ENCODE data around the gene MYRIP. TPM values are rescaled to one million over a fixed set of nuclear protein-coding genes. Genes with fewer than 3 reads are reported as not detected.

MYRIP gene
- total and polyA plus RNA-seq, 3 donors from 2014 or later: 2.4 to 5.8 (median 4.8) TPM

DNA sequence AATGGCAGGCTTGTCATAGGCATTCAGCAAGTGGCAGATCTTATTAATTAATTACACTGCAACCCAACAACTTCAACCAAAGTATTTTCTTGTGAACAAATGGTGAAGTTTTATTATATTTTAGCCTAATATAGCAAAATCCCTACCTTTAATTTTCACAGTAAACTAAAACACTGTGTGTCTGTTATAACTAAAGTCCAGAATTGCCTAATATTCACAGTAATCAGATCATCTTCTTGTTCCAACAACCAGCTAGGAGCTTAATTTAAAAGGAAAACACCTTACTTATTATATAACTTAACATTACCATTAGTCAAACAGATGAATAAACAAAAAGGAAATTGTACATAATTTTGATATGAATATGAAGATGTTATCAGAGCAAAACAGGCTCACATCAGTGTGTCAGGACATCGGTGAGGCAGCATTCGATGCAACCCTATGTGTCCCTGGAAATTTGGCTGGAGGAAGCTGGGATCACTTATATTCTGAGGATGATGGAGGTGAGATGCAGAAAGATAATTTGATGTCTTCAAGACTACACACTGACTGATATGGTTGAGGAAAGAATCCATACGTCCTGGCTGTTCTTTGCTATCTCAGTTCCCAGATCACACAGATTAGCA lies 310.8 kb downstream of the MYRIP start:
- WGBS, 2 donors: 77 to 79% methylated on average over 3 of the region's 3 CpGs
- H3K27ac ChIP-seq: no peak overlapping the region
- DNase-seq: no peak
- H3K4me1 ChIP-seq: no peaks in the 10 kb centered on the region
- intact Hi-C loops (cut with DNase I; ENCODE audit: low total_unique reads): no loop called here
- H3K27me3 ChIP-seq: no peaks in the 10 kb centered on the region
- no peak for TF ChIP-seq POLR2A (IDR thresholded peaks at IDR 0.05)
- TF ChIP-seq, protein P1, sequence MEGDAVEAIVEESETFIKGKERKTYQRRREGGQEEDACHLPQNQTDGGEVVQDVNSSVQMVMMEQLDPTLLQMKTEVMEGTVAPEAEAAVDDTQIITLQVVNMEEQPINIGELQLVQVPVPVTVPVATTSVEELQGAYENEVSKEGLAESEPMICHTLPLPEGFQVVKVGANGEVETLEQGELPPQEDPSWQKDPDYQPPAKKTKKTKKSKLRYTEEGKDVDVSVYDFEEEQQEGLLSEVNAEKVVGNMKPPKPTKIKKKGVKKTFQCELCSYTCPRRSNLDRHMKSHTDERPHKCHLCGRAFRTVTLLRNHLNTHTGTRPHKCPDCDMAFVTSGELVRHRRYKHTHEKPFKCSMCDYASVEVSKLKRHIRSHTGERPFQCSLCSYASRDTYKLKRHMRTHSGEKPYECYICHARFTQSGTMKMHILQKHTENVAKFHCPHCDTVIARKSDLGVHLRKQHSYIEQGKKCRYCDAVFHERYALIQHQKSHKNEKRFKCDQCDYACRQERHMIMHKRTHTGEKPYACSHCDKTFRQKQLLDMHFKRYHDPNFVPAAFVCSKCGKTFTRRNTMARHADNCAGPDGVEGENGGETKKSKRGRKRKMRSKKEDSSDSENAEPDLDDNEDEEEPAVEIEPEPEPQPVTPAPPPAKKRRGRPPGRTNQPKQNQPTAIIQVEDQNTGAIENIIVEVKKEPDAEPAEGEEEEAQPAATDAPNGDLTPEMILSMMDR (IDR thresholded peaks at IDR 0.05): no peak
- no peaks in the 10 kb centered on the region for H3K36me3 ChIP-seq (ENCODE audit: low read depth, missing control alignments)
- H3K4me3 ChIP-seq: no peak overlapping the region
- H3K9me3 ChIP-seq: no peaks in the 10 kb centered on the region

DNA sequence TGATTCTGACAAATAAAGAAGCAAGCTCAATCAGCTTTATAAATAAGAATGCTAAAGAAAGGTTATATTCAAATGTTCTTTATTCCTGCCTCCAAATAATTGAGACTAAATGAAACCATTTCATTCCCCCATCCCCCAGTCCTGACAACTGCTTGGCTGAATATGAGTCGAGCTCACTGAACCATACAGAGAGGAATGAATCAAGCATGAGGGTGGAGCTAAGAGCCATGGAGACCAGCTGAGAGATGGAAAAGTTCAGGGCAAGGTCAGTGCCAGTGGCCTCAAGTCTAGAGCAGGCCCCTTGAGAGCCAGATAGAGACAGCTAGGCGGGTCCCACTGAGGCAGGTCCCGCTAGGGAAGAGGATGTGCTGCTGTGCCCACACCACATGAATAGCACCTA lies 311.4 kb downstream of the MYRIP start:
- Histone ChIP-seq H3K4me1 (no peaks in the 10 kb centered on the region), H3K36me3 (ENCODE audit: low read depth, missing control alignments) (no peaks in the 10 kb centered on the region), H3K27ac (no peak overlapping the region), H3K9me3 (no peaks in the 10 kb centered on the region), H3K4me3 (no peak overlapping the region), H3K27me3 (no peaks in the 10 kb centered on the region)
- no peak for DNase-seq
- intact Hi-C loops (cut with DNase I; ENCODE audit: low total_unique reads): no loop called here
- WGBS, 2 donors: 74 to 86% methylated on average over 3 of the region's 3 CpGs
- TF ChIP-seq, protein P1 (IDR thresholded peaks at IDR 0.05): no peak
- no peak for TF ChIP-seq POLR2A (IDR thresholded peaks at IDR 0.05)

DNA sequence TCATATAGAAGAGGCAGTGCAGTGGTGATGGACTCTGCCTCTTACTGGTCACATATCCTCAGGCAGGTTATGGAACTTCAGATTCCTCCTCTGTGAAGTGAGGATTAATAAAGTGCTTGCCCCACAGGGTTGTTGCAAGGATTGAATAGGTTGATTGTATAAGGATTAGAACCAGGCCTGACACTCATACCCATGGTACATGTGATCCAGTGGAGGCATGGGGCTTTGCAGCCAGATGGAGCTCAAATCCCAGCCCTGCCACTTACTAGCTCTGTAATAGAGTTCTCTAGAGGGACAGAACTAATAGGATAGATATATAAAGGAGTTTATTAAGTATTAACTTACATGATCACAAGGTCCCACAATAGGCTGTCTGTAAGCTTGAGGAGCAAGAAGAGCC lies 315.5 kb downstream of the MYRIP start:
- no peaks in the 10 kb centered on the region for H3K27me3 ChIP-seq
- H3K9me3 ChIP-seq: no peaks in the 10 kb centered on the region
- DNase-seq: no peak
- H3K36me3 ChIP-seq (ENCODE audit: low read depth, missing control alignments): no peaks in the 10 kb centered on the region
- intact Hi-C loops (cut with DNase I; ENCODE audit: low total_unique reads): no loop called here
- no peak overlapping the region for H3K27ac ChIP-seq
- no peak overlapping the region for H3K4me3 ChIP-seq
- H3K4me1 ChIP-seq: no peaks in the 10 kb centered on the region
- TF ChIP-seq, protein P1 (IDR thresholded peaks at IDR 0.05): no peak
- no peak for TF ChIP-seq POLR2A (IDR thresholded peaks at IDR 0.05)

DNA sequence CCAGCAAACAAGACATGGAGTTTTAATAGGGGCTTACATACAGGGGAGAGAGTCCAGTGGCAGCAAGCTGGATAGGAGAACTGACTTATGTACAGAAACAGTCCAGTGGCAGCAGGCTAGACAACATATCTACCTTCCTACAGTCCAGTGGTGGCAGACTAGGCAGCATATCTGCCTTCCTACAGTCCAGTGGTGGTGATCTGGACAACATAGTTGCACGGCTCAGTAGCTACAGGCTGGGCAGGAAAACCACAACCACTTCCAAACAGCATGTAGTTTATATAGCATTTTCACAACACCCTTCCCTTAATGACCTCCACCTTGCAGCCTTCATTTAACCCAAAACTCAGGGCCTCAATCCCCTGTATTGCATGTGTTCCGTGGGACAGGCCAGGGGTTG lies 318.8 kb downstream of the MYRIP start:
- DNase-seq: no peak
- intact Hi-C loops (cut with DNase I; ENCODE audit: low total_unique reads): no loop called here
- Histone ChIP-seq H3K27ac (no peak overlapping the region), H3K4me3 (no peak overlapping the region), H3K36me3 (ENCODE audit: low read depth, missing control alignments) (no peaks in the 10 kb centered on the region), H3K27me3 (no peaks in the 10 kb centered on the region), H3K9me3 (no peaks in the 10 kb centered on the region), H3K4me1 (no peaks in the 10 kb centered on the region)
- WGBS, 2 donors: 83 to 95% methylated on average over 2 of the region's 2 CpGs
- TF ChIP-seq, protein P1 (IDR thresholded peaks at IDR 0.05): no peak
- TF ChIP-seq POLR2A (IDR thresholded peaks at IDR 0.05): no peak

DNA sequence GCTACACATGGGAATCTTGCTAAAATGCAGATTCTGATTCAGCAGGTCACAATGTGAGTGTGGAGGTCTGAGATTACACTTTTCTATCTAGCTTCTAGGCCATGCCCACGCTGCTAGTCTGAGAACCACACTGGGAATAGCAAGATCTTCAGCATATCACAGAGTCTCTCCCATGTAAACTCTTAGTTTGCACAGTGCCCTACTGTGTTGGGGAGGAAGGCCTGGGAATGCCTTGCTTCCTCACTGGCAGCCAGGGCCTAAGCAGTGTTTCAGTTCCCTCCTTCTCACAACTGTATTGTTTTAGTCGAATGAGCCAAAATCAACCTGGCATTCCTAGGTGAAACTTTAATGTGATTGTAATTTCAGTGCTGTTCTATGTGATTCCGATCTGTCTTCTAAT lies 320.1 kb downstream of the MYRIP start:
- Histone ChIP-seq H3K27me3 (no peaks in the 10 kb centered on the region), H3K4me3 (no peak overlapping the region), H3K4me1 (no peaks in the 10 kb centered on the region), H3K27ac (no peak overlapping the region), H3K9me3 (no peaks in the 10 kb centered on the region), H3K36me3 (ENCODE audit: low read depth, missing control alignments) (no peaks in the 10 kb centered on the region)
- WGBS, 2 donors: 88 to 91% methylated on average over 3 of the region's 3 CpGs
- TF ChIP-seq, protein P1 (IDR thresholded peaks at IDR 0.05): no peak
- no peak for TF ChIP-seq POLR2A (IDR thresholded peaks at IDR 0.05)
- no peak for DNase-seq
- intact Hi-C loops (cut with DNase I; ENCODE audit: low total_unique reads): no loop called here

All from testis (tissue), 3 donors.